Loucy (cell line): Measurements from ENCODE around the gene DDOST.

Experiments used
- CTCF ChIP-seq: fragments of 200-600 bp; sonication (generic); conservative IDR thresholded peaks from 2 replicates; pipeline ENCODE4 v1.5.1; 2014; ENCODE audit warnings: mild to moderate bottlenecking, antibody characterized with exemption, low read length
- EZH2phosphoT487 ChIP-seq: fragments of 200-600 bp; IDR thresholded peaks from 2 replicates; pipeline ENCODE4 v1.6.1; 2018; ENCODE audit warnings: antibody characterized with exemption, mild to moderate bottlenecking, moderate library complexity, borderline replicate concordance

GRCh38 chr1:20644416-20644815 is 16.8 kb downstream of the DDOST start:
- TF ChIP-seq EZH2phosphoT487 (no peak), CTCF (no peak)
